Tibial nerve (tissue), 4 donors: ENCODE data around the gene EXOSC2.

ENCODE experiments used
- CTCF ChIP-seq, 5 experiments: fragments of 200-600 bp in 3 of 5; fragments of 450-650 bp in 2 of 5; sonication (generic) in 3 of 5; IDR thresholded peaks; one replicate each; pipeline ENCODE4 v1.5.1; 2016 to 2019; ENCODE audit warnings: antibody characterized with exemption in 5 of 5, mild to moderate bottlenecking in 3 of 5, moderate library complexity in 2 of 5
- EP300 ChIP-seq, 2 donors: sonication (generic); formaldehyde crosslinking; IDR thresholded peaks; one replicate each; pipeline ENCODE4 v1.6.1; 2017; ENCODE audit warnings: antibody characterized with exemption in 2 of 2, mild to moderate bottlenecking in 1 of 2
- POLR2A ChIP-seq, 2 donors: fragments of 450-650 bp; IDR thresholded peaks; one replicate each; pipeline ENCODE4 v1.6.1; 2017; ENCODE audit warnings: antibody characterized with exemption in 2 of 2, mild to moderate bottlenecking in 2 of 2, moderate library complexity in 2 of 2

- TF ChIP-seq CTCF (IDR thresholded peaks at IDR 0.05) (no peak), POLR2A (IDR thresholded peaks at IDR 0.05) (no peak), EP300 (IDR thresholded peaks at IDR 0.05) (no peak)
Observed at GRCh38 chr9:130651752-130652151, 41.8 kb upstream of the EXOSC2 start.
